ENCODE data around the gene NAT8L. TPM values are rescaled to one million over a fixed set of nuclear protein-coding genes. Genes with fewer than 3 reads are reported as not detected.

NAT8L gene
- total RNA-seq, 1 donor from 2014 or later, result 0.40 TPM

DNA sequence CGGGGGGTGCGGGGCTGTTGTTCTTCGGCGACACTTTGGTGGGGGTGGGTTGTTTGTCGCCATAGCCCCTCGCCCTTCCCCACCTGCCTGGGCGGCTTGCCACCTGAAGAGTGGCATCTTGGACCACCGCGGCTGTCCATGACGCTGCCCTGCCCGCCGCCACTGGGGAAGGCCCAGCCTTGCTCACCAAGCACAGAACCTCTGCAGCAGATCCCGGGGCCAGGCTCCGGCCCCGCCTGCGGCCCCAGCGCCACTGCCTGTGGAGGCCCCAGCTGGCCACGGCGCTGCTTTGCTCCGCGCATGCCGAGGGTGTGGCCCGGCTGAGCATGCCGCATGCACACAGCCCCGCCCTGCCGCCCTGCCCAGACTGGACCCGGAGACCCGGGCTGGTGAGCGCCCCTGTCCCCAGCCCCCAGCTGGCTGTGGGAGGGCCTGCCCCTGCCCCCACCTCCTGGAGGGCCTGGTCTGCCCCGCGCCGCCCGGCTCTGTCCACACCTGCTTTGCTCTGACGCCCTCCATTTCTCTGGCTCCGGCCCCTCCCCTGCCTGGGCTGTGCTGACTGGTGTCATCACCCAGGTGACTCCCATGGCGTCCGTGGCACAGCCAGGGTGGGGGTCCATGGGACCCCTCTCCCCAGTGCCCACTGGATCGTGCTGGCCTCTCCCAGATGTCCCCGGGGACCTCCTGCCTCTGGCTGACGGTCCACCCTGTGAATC lies 5.3 kb downstream of the NAT8L start:
- no peak for DNase-seq (ENCODE audit: low spot score)

DNA sequence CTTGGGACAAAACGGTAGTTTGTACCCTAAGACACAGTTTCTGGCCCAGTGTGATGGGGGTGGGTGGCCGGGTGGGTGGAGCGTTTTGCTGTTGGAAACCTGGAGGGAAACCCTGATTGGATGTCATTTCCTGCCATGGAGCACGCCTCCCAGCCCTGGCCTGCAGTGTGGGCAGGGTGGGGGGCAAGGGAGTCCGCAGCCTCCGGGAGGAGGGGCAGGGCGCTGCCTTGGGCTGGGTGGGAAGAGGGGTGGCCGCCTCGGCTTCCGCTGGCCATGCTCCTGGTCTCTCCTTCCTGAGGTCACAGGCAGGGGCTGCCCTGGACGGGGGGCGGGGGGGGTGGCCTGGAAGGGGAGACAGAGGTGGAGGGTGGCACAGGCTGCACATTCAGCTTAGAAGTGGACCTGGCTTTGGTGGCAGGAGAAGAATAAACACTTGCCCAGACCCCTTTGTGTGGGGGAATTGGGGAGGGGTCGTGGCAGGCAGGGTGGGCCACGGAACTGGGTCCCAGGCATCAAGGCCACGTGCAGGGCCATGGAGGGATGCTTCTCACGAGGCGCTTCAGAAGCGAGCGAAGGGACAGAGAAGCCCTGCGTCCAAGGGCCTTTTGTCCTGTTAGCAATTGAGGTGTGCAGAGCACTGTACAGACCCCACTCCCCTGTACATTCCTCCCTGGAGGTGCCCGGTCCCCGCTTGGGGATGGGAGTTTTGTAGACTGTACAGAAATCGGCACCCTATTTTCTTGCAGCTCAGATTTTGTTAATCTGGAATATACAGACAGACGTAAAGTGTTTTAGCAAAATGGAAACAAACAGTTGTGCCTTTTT lies 6.2 kb downstream of the NAT8L start:
- DNase-seq (ENCODE audit: low spot score), result no peak

DNA sequence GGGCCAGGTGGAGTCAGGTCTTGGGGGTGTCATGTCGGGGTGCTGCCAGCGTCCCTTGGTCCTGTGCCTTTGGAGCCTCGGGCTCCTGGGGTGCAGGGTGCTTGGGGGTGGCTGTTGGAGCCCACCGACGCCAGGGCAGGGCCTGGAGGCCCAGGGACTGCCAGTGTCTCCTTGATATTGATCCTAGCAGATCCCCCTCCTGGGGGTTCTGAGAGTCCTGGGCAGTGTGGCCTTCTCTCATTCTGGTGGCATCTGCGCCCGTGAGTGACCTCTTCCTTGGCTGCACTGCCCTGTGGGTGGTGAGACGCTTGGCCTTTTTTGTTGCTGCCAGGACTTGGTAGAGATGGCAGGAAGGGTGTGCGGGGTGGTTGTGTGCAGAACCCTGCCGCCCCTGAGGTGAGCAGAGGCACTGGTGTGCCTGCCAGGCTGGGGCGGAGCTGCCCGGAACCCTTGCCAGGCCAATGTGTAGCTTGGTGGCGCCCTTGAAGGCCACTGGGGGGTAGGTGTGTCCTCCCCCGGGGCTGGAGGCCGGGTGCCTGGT lies 7.0 kb downstream of the NAT8L start:
- no peak for DNase-seq (ENCODE audit: low spot score)

DNA sequence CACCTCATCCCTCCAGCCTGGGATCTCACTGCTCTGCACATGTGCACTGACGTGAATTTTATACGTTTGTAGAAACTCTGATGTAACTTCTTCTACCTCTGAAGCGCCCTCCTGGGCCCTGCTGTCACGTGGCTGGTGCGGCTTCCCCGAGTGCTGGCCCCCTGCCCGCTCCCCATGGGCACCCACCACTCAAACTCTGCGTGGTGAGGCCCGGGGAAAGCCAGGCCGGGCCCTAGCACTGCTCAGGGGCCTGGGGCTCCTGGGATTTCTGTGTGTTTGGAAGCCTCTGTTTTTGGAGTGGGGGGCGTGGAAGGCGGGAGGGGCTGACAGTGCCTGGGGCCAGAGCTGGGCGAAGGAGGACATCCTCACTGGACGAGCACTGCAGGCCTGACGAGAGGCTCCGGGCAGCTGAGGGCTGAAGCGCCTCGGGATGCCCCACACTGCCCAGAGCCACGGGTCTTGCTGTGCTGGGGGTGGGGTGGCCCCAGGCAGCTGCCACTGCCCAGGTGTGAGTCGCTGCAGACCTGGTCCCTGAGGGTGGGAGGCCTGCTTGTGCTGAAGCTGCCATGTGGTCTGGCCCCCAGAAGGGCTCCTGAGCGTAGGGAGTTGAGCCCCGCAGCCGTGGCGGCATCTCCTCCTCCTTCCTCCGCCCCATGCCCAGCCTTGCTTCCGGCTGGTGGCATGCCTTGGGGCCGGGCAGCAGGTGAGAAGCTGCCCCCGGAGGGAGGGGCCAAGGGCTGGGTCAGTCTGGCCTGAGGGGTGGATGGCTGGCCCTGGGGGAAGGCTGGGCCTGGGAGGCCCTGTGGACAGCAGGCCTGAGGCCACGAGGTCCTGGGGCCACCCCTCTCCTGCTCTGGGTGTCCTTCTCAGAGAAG lies 7.7 kb downstream of the NAT8L start:
- no peak for DNase-seq (ENCODE audit: low spot score)

DNA sequence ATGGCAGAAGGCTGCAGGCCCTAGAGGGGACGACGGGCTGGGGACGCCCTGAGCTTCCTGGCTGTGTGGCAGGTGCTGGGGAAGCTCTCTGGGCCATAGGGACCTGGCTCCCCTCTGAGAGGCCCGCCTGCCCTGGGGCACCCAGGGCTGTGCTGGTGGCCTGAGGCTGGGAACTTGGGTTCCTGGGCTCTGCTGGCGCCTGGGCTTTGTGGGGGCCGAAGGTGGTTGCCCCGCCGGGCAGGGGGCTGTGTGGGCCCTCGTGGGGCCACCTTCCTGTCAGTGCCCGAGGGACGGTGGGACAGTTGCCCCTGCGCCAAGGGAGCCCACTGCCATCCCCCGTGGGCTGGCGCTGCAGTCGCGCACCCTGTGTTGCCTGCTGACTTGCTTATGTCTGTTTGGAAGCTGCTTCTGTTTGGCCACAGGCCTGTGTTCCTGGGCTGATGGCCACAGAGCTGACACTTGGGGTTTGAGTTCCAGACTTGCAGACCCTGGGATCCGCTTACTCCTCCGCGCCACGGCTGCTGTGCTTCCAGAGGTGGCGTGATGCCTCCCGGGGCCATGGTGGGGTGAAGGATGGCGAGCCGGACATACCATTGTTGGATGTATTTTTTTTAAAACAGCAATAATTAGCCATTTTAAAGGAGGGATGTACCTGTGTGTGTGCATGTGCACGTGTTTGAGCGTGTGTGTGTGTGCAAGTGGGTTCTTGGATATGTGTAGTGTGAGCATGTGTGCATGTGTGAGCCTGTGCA lies 8.5 kb downstream of the NAT8L start:
- no peak for DNase-seq (ENCODE audit: low spot score)

DNA sequence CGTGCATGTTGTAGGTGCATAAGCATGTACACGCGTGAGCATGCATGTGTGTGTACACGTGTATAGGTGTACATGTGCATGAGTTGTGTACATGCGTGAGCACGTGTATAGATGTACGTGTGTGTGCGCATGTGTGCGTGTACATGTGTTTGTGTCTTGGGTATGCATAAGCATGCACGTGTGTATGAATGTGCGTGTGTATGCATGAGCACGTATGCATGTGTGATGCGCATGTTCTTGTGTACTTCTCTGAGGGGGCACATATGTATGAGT lies 9.0 kb downstream of the NAT8L start:
- DNase-seq (ENCODE audit: low spot score), result no peak

DNA sequence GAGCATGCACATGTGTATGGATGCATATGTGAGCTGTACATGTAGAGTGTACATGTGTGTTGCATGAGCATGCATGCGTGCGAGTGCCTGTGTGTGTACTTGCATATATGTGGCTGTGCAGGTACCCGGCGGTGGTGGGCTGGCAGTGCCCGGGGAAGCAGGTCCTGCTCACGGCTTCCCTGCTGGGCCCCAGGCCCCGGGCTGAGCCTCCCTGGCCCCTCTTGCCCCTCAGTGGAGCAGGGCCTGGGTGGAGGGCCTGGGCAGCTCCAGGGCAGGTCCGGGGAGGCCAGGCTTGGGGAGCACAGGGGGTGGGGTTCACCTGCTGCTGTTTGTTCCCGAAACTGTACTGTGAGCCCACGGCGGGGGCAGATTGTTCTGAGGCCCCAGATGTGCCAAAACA lies 9.4 kb downstream of the NAT8L start:
- DNase-seq (ENCODE audit: low spot score), result no peak

DNA sequence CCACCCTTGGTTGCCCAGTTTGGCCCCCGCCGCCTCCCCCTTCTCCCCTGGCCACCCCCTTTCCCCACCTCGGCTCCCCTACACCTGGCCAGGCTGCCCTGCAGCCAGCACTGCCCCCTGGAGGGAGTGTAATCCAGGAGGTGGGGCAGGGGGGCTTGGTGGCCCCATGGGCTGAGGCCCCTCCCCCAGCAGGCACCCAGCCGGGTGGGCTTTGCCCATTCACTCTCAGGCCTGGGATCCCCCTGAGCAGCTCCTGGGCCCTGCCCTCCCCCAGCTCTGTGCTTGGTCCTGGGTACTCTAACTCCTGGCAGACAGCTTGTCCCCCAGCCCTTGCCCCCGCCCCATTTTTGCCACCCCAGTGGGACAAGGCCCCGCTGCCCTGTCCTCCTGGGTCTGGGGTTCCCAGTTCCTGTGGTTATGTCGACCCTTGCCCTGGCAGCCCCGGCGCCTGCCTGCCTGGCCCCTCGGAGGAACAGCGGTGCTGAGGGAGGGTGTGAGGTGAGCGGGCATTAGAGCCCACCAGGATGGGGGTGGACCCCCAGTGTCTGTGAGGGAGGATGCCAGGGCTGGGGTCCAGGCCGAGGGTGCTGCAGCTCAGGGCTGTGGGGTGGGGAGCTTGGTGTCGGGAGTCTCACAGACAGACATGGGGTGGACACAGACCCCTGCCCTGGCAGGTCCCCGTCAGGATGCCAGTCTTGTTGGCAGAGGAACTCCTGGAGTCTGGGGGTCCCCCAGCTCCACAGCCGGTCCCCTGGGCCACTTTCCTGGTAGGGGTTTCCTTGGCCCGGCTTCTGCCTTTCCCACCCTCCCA lies 10.2 kb downstream of the NAT8L start:
- DNase-seq (ENCODE audit: low spot score), result no peak

DNA sequence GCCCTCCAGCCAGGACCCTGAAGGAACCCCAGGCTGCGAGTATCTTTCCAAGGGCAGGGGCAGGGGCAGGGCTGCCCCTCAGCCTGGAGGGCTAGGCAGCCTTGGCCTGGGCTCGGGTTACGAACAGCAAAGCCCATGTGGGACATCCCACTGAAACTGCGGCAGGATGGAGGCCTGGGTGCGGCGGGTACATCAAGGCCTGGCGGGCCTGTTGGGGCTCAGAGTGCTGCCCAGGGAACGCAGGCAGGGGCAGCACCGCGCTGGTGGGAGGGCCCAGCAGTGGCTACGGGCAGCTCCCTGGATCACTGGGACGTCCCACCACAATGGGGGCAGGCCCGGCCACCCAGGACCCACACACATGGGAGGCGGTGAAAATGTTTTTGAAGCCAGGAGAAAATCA lies 10.9 kb downstream of the NAT8L start:
- DNase-seq (ENCODE audit: low spot score), result no peak

DNA sequence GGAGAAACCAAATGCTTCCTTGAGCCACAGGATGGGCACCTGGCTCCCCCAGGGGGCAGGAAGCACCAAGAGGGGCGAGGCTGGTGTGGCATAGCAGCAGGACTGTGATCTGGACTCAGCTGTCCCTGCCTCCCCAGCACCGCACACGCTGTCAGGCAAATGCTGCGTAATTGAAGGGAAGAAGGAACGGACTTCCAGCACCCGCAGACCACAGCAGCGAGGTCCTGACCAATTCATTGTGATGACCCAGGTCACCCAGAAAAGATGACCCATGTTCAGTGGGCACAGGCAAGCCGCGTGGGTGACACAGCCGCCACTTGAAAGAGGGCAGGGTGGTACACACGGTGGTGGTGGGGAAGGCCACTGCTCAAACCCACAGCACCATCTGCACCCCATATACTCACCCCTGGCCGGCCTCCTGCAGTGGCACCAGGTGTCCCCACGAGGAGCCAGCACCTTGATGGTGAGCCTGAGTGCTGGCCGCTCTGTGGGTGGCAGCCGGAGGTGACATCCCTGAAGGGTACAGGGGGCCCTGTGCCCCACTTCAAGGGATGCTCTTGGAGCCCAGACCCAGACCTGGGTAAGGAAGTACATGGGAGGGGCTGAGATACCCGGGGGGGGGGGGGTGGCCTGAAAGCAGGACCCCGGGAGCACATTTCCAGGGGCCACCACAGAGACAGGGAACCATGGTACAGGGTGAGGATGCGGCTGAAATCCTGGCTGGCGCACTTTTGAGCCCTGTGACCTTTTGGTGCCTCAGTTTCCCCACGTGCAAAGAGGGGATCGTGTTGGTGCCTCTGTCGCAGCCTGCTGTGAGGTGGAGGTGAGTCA lies 11.5 kb downstream of the NAT8L start:
- DNase-seq (ENCODE audit: low spot score), result no peak

DNA sequence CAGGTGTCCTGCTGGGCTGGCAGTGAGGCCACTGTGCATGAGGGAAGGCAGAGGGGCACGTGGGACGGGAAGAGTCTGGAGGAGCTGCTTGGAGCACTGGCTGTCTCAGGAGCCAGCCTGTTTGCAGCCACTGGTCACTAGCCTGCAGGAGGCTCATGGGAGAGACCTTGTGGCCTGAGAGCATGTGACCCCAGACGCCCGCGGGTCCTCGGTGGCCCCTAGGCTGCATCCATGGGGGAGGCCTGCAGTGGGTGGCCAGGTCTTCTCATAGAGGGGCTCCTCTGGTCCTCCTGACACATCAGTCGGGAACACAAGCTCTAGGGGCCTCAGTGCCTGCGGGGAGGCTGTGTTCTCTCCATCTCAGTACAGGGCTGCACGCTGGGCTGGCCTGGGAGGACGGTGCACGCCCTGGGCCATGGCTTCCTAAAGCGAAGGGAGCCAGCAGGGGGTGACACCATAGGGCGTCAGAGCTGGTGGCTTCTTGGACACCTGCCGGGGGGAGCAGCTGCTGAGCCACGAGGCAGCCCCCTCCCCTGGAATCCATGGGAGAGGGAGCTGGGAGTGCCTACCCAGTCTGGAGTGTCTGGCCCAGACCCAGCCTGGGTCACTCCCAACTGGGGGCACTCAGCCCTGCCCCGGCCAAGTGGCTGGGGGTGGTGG lies 12.3 kb downstream of the NAT8L start:
- DNase-seq (ENCODE audit: low spot score), result no peak

DNA sequence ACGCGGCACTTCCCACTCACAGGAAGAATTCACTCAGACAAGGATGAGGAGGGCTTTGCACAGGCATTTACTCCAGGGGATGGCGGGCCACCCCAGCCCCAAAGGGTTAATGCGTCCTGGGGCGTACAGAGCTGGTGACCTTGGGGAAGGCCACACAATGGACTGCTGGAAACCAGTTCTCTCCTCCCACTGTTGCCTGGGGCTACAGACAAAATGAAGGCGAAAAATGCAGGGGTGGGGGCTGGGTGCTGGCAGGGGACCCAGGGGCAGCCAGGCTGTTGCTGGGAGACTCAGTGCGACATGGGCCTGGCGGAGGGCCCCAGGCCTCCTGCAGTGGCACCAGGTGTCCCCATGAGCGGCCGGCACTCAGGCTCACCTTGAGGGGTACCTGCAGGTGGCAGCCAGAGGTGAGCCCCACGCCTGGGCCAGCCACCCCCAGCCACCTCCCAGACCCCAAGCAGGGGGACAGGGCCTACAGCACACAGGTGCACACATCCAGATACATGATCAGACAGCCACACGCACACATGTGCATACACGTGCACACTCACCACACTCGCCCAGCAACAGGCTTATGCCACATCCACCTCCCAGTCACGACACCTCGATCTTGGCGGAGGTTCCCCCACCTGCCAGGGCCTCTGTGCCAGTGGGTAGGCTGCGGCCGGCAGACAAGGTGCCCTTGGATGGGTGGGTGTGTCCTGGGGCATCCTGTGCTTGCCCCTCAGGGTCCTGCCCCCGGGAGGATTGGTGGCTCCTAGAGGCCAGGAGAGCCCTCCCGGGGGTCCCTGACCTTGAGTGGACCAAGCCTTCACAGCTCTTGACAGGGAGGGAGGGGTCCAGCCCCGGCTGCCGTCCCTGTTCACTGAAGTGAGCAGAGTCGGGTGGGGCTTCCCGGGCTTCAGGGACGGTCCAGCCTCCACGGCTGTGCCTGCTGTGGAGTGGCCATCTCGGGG lies 13.1 kb downstream of the NAT8L start:
- DNase-seq (ENCODE audit: low spot score), result no peak

DNA sequence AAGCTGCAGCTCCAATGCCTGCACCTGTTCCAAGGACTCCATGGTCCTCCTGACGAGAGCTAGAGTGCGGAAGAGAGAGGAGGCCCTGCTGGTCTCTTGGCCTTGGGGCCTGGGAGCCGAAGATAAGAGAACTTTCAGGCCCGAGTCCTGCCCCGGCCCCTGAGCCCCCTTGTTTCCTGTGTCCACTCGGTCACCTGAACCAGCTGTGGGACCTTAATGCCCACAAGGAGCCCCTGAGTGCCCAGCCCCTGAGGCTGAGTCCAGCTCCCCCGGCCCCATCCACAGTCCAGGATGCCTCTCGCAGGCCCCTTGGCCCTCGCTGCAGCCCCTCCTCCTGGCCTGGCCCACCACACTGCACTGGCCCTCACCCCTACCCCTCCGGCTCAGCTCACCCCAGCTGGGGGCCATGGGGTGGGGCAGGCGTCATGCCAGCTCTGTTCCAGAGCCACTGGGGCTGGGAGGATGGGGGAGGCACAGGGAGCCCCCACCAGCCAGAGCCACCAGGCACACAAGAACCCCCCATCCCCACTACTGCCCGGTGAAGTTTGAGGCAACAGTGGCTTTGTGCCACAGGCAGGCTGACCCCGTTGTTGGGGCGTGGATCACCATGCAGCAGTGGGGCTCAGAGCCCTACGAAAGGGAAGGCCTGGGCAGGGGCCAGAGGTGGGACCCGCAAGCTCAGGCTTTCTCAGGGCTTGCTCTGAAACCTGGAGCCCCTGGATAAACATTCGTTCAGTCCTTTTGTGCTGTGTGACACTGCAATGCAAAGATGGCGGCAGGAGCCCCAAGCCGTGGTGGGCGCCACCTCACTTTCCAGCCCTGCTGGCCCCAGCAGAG lies 14.1 kb downstream of the NAT8L start:
- no peak for DNase-seq (ENCODE audit: low spot score)

DNA sequence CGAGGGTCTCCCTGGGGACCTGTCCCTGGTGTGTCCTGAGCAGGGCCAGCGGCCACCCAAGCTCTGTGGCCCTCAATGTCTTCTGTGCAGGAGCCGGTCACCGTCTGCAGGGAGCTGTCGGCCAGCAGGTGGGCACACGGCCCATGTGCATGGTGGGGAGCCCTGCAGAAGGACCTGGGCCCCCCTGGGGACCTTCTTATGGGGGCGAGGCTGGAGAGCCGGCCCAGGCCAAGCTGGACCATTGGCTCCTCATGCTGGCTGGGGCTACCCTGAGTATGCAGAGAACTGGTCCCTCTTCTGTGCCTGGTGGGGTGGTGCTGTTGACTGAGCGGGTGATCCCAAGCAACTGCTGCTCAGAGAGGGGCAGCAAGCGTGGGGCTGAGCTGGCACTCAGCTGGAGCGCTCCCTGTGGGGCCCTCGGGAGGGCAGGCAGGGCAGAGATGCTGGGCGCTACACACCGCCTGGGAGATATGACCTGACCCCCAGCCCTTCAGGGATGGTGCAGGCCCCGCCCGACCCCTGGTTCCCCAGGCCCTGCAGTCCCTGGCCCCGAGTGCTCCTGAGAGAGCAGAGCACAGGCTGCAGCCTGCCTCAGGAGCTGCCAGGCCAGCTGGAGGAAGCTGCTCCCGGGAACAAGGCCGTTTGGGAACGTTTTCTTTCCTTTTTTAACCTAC lies 14.8 kb downstream of the NAT8L start:
- DNase-seq (ENCODE audit: low spot score), result no peak

DNA sequence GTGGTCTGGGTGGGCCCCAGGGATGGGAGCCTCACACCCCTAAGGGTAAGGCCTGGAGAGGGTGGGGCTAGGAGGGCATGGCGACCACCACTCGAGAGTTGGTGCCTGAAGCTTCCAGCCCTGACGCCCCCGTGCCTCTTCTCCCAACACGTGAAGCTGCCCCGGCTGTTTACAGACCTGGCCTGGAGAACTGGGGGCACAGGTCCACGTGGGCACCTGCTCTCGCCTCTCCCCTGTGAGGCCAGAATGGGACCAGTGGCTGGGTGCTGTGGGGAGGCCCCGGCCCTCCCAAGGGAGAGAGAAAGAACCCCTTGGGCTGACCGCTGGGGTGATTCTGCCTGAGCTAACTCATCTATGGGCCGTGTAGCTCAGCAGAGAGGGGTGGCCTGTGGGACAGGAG lies 15.5 kb downstream of the NAT8L start:
- no peak for DNase-seq (ENCODE audit: low spot score)

DNA sequence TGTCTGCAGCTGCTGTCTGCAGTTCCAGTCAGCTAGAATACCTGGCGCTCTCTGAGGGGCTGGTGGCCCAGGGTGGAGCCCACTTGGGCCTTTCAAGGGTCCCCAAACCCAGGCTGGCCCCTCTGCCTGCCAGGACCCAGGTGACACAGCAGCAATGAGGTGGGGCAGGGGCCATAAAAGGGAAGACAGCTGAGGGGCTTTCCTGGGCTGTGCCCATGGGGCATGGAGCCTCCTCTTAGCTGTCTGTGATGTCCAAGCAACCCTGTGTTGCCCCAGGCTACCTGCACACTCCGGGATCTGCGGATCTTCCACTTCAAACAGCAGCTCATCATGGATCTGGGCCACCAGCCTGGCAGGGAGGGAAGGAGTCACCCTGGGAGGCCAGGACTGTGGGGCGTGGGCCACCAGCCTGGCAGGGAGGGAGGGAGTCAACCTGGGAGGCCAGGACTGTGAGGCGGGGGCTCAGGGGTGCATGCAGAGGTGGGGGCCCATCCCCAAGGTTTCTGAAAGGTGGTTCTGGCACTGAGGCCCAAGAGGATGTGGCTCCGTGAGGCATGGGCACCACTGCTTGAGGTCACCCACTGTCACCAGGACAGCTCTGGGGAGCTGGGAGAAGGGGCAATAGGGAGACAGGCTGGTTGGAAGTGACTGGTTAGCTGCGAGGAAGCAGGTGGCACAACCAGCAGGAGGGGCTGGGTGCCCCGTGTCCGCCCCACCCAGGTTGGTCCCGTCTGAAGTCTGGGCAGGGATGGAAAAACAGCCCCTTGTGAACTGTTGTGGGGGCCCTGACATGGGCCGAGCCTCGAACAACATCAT lies 16.3 kb downstream of the NAT8L start:
- DNase-seq (ENCODE audit: low spot score), result no peak

All from mucosa of gallbladder (tissue), 1 donor.